Measurements from ENCODE around the gene SUZ12.
"Not testable (repeated sequence)": the region's sequence is repeated elsewhere in the genome, so short reads cannot be mapped to it uniquely, and the experiment has no call there.

SUZ12 gene

DNA sequence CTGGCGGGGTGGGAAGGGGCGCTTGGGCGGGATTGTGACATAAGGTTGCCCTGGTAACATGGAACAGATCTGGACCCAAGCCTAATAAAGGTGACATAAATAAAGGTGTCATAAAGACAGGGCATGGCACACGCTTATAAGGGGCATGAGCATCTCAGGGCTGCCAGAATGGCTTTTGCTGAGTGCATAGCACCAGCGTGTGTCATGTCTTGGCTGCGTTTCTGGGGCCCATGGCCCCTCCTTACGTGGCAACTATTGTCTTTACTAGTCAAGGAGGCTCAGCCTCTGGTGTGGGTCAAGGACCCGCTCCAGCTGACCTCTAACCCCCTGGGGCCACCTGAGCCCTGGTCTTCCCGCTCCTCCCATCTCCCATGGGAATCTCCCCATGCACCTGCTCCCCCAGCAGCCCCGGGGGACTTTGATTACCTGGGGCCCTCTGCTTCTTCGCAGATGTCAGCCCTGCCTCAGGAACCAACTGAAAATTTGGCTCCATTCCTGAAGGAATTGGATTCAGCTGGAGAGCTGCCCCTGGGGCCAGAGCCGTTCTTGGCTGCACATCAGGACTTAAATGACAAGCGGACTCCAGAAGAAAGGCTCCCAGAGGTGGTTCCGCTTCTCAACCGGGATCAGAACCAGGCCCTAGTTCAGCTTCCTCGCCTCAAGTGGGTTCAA, 84.3 kb downstream of the SUZ12 start:
- H3K36me3 ChIP-seq (ENCODE audit: control insufficient read depth in 2 of 2, insufficient read depth in 1 of 2, low read length in 2 of 2) = peaks cover 4 to 23% of the 10 kb centered on the region in 2 experiments; a peak in 1 of 3 replicates
- no peak overlapping the region for H3K4me3 ChIP-seq (ENCODE audit: low read depth, low read length)
- TF ChIP-seq ZNF112 (tag by site-specific recombination; IDR thresholded peaks at IDR 0.05) (no peak), ZNF394 (tag by site-specific recombination; IDR thresholded peaks at IDR 0.05; ENCODE audit: borderline replicate concordance) (no peak), ZNF658 (tag by site-specific recombination; IDR thresholded peaks at IDR 0.05) (no peak)
- CTCF ChIA-PET = interaction anchor here (0.6 to 1.0 kb wide), 2 partner anchors 15 to 449 kb away, joined by 4 to 5 read pairs; no protein-coding TSS in a partner anchor
- no peaks in the 10 kb centered on the region for H3K9me3 ChIP-seq (ENCODE audit: control insufficient read depth, insufficient read depth, low read depth, low read length)
- POLR2A ChIA-PET = interaction anchor here (0.6 kb wide), 1 partner anchor 400 kb away, joined by 6 read pairs; no protein-coding TSS in a partner anchor
- no peak overlapping the region for H3K27ac ChIP-seq (ENCODE audit: extremely low read depth, low read depth, low read length)
- H3K4me1 ChIP-seq (ENCODE audit: control insufficient read depth, insufficient read depth, low read length) = peaks cover 6% of the 10 kb centered on the region; the same call in 1 of the 2 replicates

DNA sequence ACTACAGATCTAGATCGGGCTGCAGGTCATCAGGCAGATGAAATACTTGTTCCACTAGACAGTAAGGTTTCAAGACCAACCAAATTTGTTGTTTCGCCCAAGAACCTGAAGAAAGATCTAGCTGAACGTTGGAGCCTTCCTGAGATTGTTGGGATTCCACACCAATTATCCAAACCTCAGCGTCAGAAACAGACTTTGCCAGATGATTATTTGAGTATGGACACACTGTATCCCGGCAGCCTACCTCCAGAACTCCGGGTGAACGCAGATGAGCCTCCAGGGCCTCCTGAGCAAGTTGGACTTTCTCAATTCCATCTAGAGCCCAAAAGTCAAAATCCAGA, 84.8 kb downstream of the SUZ12 start:
- peaks cover 7 to 23% of the 10 kb centered on the region in 2 experiments; a peak in 2 of 3 replicates for H3K36me3 ChIP-seq (ENCODE audit: control insufficient read depth in 2 of 2, insufficient read depth in 1 of 2, low read length in 2 of 2)
- ChIA-PET POLR2A (interaction anchor here (0.6 kb wide), 1 partner anchor 399 kb away, joined by 6 read pairs; no protein-coding TSS in a partner anchor), CTCF (interaction anchor here (0.6 to 1.0 kb wide), 3 partner anchors 15 to 449 kb away, joined by 4 to 5 read pairs (median 4); no protein-coding TSS in a partner anchor)
- H3K9me3 ChIP-seq (ENCODE audit: control insufficient read depth, insufficient read depth, low read depth, low read length) = no peaks in the 10 kb centered on the region
- no peak overlapping the region for H3K27ac ChIP-seq (ENCODE audit: extremely low read depth, low read depth, low read length)
- no peak for TF ChIP-seq ZNF654 (tag by site-specific recombination; IDR thresholded peaks at IDR 0.05; ENCODE audit: low read depth)
- no peak for TF ChIP-seq ZNF670 (tag by site-specific recombination; IDR thresholded peaks at IDR 0.05; ENCODE audit: low read depth)
- TF ChIP-seq ZFP37 (tag by site-specific recombination; IDR thresholded peaks at IDR 0.05) = no peak
- TF ChIP-seq ZNF473 (tag by site-specific recombination; IDR thresholded peaks at IDR 0.05) = no peak
- no peak for TF ChIP-seq ZNF623 (tag by site-specific recombination; IDR thresholded peaks at IDR 0.05)
- TF ChIP-seq, protein P1, sequence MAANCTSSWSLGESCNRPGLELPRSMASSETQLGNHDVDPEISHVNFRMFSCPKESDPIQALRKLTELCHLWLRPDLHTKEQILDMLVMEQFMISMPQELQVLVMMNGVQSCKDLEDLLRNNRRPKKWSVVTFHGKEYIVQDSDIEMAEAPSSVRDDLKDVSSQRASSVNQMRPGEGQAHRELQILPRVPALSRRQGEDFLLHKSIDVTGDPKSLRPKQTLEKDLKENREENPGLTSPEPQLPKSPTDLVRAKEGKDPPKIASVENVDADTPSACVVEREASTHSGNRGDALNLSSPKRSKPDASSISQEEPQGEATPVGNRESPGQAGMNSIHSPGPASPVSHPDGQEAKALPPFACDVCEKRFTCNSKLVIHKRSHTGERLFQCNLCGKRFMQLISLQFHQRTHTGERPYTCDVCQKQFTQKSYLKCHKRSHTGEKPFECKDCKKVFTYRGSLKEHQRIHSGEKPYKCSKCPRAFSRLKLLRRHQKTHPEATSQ (tag by site-specific recombination; IDR thresholded peaks at IDR 0.05) = no peak
- no peak for TF ChIP-seq ZNF140 (tag by site-specific recombination; IDR thresholded peaks at IDR 0.05)
- no peak for TF ChIP-seq IKZF3 (tag by site-specific recombination; IDR thresholded peaks at IDR 0.05)
- no peak for TF ChIP-seq ZNF660 (tag by site-specific recombination; IDR thresholded peaks at IDR 0.05)
- TF ChIP-seq ZNF202 (tag by site-specific recombination; IDR thresholded peaks at IDR 0.05; ENCODE audit: borderline replicate concordance) = no peak
- no peak for TF ChIP-seq ZNF701 (tag by site-specific recombination; IDR thresholded peaks at IDR 0.05)
- no peak for TF ChIP-seq ZSCAN16 (tag by site-specific recombination; IDR thresholded peaks at IDR 0.05)
- TF ChIP-seq, protein P2, sequence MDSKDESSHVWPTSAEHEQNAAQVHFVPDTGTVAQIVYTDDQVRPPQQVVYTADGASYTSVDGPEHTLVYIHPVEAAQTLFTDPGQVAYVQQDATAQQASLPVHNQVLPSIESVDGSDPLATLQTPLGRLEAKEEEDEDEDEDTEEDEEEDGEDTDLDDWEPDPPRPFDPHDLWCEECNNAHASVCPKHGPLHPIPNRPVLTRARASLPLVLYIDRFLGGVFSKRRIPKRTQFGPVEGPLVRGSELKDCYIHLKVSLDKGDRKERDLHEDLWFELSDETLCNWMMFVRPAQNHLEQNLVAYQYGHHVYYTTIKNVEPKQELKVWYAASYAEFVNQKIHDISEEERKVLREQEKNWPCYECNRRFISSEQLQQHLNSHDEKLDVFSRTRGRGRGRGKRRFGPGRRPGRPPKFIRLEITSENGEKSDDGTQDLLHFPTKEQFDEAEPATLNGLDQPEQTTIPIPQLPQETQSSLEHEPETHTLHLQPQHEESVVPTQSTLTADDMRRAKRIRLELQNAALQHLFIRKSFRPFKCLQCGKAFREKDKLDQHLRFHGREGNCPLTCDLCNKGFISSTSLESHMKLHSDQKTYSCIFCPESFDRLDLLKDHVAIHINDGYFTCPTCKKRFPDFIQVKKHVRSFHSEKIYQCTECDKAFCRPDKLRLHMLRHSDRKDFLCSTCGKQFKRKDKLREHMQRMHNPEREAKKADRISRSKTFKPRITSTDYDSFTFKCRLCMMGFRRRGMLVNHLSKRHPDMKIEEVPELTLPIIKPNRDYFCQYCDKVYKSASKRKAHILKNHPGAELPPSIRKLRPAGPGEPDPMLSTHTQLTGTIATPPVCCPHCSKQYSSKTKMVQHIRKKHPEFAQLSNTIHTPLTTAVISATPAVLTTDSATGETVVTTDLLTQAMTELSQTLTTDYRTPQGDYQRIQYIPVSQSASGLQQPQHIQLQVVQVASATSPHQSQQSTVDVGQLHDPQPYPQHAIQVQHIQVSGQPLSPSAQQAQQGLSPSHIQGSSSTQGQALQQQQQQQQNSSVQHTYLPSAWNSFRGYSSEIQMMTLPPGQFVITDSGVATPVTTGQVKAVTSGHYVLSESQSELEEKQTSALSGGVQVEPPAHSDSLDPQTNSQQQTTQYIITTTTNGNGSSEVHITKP (tag by site-specific recombination; IDR thresholded peaks at IDR 0.05) = no peak
- peaks cover 3% of the 10 kb centered on the region; the same call in 1 of the 2 replicates for H3K4me1 ChIP-seq (ENCODE audit: control insufficient read depth, insufficient read depth, low read length)
- H3K4me3 ChIP-seq (ENCODE audit: low read depth, low read length) = no peak overlapping the region

DNA sequence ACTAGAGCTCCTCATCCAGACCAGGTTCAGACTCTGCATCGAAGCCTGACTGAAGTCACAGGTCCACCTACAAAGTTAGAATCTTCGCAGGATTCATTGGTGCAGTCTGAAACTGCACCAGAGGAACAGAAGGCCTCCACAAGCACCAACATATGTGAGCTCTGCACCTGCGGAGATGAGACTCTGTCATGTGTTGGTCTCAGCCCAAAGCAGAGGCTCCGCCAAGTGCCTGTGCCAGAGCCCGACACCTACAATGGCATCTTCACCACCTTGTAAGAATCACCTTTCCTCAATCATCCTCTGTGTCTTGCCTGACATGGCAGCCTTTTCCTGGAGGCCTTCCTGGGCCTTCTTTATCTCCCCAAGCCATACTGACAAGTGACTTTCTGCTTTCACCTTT, 85.7 kb downstream of the SUZ12 start:
- H3K4me3 ChIP-seq (ENCODE audit: low read depth, low read length); H3K4me1 ChIP-seq (ENCODE audit: control insufficient read depth, insufficient read depth, low read length); POLR2A ChIA-PET; H3K27ac ChIP-seq (ENCODE audit: extremely low read depth, low read depth, low read length); H3K9me3 ChIP-seq (ENCODE audit: control insufficient read depth, insufficient read depth, low read depth, low read length); CTCF ChIA-PET: not testable (repeated sequence)
- peaks cover 7 to 27% of the 10 kb centered on the region in 2 experiments; a peak in 2 of 3 replicates for H3K36me3 ChIP-seq (ENCODE audit: control insufficient read depth in 2 of 2, insufficient read depth in 1 of 2, low read length in 2 of 2)
